NCI-H2171 (cell line): ENCODE data around the gene TEX14.
A peak's percentile ranks its signal among the peaks of the same experiment; 100 is the strongest.

Source experiments
- DNase-seq: peaks from one replicate; lab custom pipeline; 2025; lab: John Stamatoyannopoulos, UW

TEX14 gene

DNA sequence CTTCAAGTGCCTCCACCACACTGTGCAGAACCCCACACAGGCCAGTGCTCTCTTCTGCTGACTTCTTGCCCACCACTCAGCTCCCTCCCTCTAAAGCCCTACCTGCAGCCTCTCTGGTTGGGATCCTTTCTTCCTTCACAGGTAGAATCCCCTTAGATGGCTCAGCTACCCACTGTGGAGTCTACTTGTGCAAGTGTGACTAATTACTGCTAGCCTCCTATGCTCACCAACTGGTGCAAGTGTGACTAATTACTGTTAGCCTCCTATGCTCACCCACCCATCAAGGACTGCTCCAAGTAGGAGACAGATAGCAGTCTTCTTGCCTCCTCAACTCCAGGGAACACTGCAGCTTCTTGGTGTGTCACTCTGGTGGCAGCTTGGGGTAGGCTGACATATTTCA is 43.6 kb downstream of the TEX14 start:
- no peak for DNase-seq

DNA sequence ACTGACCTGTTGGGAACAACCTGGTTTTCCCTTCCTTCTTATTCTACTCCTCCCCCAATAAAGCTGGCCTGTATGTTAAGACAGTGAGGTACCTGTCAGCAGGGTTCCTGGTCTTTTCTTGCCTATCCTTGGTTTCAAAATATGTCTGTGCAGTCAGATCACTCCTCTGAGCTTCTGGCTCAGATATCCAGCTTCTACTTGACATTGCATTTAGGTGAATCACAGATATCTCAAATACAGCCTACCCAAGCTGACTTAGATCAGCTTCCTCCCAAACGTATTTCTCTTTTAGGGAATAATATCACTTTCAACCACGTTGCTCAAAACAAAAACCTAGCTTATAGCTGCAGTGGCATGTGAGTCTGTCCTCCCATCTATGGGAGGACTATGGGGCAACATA is 48.7 kb downstream of the TEX14 start:
- no peak for DNase-seq

DNA sequence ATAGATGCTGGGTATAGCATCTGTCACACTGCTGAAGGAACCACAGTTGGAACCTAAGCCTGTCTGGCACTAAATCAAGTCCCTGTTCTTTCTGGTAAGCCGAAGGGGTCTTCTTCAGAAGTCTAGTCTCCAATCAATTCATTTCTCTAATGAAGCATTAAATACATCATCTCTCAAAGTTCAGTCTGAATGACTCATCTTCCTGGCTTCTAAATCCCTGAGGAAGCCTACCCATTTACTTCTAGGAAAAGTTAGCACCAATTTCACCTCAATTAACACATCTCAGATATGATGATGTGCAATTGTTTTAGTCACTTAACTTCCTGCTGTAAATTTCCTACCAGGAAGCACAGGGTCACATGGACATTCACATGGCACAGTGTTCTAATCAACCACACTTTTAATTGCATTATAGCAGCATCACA is 49.9 kb downstream of the TEX14 start:
- no peak for DNase-seq

GRCh38 chr17:58640202-58640601 is 51.6 kb downstream of the TEX14 start:
- DNase-seq: no peak

- DNase-seq: no peak
Measured at GRCh38 chr17:58639681-58640080, 52.2 kb downstream of the TEX14 start.

DNA sequence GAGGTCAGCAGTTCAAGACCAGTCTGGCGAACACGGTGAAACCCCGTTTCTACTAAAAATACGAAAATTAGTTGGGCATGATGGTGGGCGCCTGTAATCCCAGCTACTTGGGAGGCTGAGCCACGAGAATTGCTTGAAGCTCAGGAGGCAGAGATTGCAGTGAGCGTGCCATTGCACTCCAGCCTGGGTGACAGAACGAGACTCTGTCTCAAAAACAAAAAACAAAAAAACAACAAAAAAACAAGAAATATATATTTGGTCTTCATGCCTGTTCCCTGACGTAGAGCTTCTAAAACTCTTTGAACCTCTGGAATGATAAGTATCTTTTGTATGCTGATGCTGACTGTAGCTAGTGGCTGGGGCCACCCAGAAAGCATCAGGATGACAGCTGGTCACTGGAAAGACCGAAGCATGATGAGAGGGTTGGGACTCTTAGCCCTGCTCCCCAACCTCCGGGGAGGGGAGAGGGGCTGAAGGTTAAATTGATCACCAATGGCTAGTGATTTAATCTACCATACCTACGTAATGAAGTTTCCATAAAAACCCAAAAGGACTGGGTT is 54.8 kb downstream of the TEX14 start:
- DNase-seq: no peak

DNA sequence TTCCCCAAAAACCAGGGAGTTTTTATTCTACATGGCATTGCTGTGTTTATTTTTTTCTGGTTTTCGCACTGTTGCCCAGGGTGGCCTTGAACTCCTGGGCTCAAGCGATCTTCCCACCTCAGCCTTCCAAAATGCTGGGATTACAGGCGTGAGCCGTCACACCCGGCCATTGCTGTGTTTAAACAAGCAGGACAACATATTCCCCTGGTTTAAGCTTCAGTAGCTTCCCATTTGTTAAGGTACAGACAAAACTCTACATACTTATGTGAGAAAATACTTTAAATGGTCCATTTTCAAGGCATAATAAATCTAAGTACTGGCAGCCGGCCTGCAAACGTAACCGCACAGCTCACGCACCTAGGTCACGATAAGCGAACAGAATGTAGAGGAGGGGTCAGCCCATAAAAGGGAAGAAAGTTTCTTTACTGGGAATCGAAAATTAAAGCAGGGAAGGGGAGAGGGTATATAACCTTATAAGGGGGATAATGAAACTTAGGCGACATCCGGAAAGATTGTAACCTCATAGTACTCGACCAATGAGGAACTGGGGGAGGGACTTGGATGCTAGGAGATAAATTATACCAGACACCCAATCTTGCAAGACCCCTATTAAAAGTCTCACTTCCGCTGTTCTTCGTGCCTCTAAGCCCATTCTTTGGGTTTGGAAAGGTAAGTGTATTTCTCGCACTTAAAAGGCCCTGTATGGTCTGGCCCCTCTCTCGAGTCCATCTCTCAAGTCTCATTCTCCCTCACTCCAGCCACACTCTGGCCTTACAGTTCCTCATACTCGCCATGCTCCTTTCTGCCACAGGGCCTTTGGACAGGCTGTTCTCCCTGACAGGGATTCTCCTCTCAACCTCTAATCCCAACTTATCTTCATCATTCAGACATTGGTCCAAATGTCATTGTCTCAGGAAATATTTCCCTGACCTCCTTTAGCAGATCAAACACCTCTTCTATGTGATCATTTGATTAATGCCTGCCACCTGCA is 59.2 kb downstream of the TEX14 start:
- no peak for DNase-seq

DNA sequence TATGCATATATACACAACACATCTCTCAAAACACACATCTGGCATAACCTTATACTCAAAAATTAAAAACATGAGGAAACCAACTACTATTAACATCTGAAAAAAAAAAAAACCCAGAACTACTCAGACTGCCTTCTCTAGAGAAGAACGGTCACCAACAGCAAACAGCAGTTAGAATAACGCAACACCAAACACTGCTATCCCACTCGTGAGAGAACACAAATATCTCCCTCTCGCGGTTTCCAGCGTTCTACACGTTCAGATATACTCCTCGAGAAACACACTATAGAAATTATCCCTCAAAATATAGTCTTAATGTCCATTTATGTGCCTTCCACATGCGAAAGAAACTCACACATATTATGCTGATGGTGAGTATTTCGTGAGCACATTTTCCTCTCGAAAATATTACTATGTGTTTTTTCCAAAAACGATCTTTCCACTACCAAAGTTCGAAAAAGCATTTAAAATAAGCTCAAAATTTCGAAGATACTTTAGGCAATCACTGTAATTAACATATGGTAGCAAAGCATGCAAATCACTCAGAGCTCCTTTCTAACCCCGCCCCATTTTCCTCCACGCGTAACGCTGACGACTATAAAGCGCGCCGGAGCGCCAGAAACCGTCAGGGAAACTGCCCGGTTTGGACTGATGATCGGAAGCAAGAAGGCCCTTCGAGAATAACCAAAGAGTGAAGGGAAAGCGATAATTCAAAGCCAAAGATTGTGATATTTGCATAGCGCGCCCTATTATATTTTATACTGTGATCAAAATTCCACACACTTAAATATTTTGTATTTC is 60.1 kb downstream of the TEX14 start:
- peak; percentile 99 for DNase-seq

- no peak for DNase-seq
Measured at GRCh38 chr17:58630883-58631522, 60.8 kb downstream of the TEX14 start.

DNA sequence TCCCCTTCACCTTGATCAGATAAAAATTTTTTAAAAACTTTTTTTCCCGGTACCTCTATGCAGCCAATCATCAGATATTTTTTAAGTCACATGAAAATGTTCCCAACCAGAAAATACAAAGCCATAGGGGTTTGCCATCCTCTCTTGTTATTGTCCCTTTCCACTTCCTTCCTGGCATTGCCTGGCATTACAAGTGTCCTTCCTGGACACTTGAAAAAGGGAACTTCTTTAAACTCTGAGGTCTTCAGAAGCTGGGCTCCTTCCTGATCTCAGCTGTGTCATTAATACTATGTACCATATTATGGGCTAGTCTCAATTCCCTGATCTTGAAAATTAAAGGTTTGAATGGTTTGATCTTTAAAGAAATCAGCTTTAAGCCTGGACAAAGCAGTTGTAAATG is 64.9 kb downstream of the TEX14 start:
- no peak for DNase-seq

DNA sequence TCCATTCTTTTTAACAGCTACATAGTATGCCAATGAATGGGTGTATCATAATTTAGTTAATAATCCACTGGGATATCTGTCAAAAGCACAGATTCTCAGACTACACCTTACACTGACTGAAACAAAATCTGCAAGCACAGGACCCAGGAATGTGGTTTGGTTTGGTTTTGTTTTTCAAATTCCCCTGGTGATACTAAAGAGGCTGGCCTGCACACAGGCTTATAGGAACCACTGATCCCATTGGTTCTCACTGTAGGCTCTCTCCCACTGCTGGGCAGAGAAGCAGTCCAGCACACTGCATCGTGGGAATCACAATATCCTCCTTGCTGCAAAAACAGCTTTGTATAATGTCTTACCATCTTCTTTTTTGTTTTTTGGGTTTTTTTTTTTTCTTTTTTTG is 67.1 kb downstream of the TEX14 start:
- no peak for DNase-seq

GRCh38 chr17:58621174-58621573 is 70.7 kb downstream of the TEX14 start:
- no peak for DNase-seq

DNA sequence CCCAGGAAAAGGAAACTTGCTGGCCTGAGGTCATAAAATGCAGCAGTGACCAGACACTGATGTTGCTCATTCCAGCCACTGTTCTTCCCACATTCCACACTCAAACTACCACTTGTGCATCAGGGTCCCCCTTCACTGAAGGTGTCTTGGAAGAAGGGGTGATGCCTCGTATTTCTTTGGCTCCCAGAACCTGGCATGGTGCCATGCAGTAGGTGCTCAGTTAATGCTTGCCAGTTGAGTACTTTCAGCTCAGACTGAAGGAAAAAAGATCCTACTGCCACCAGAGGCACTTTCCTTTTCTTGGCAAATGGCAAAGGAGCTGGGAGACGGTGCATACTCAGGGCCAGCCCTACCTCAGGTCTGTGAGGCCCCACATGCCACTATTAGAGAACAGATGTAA is 73.5 kb downstream of the TEX14 start:
- no peak for DNase-seq

DNA sequence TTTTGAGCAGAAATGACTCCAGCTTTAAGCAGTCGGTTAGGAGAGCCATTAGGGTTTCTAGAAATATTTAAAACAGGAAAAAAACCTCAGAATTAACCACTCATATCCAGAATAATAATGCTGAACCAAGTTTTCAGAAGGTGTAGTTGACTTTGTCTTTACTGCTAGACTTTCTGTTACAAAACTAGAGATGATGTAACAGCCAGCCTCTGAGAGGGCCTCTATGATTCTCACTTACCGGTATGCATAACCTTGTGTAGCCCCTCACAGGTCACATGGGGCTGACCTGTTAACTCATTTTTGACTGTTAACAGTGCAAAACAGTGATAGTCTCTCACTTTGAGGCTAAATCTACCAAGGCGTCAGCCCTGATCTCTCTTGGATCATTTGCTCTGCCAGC is 74.3 kb downstream of the TEX14 start:
- no peak for DNase-seq

- DNase-seq: no peak
Measured at GRCh38 chr17:58615768-58616659, 75.8 kb downstream of the TEX14 start.

GRCh38 chr17:58614859-58615459 is 76.9 kb downstream of the TEX14 start:
- no peak for DNase-seq

- no peak for DNase-seq
Measured at GRCh38 chr17:58611331-58611730, 80.5 kb downstream of the TEX14 start.

DNA sequence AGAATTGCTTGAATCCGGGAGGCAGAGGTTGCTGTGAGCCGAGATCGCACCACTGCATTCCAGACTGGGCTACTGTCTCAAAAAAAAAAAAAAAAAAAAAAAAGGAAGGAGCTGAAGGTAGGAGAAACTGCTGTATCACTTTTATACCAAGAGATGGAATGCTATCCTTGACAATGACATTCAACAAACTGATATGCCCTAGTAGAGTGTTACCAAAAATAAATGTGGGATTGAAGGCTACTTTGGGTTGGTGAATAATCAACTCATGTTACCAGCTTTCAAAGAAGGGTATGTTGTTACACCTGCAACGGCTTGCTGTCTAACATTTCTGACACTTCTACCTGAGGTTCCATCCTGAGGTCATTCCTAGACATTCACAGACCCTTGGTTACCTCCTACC is 84.9 kb downstream of the TEX14 start:
- no peak for DNase-seq

DNA sequence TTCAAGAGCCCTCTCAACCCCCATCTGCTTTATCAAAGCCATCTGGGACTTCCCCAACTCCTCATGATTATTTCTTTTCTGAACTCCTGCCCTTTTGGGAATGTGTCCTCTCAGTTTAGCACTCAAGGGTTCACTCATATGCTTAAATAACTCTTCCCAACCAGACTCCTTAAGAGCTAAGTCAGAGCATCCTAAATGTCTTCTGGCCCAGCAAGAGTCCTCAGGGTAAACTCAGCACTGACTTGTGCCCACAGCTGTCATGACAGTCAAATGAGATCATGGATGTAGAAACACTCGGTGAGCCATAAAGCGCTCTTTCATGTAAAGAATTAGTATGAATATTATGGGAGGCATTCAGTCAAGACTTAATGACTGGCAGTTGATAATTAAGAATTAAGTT is 85.9 kb downstream of the TEX14 start:
- DNase-seq: no peak

GRCh38 chr17:58605470-58605869 is 86.4 kb downstream of the TEX14 start:
- no peak for DNase-seq

GRCh38 chr17:58601976-58602375 is 89.9 kb downstream of the TEX14 start:
- no peak for DNase-seq
